Measurements from ENCODE around the gene TNNI3K.

Gene TNNI3K

GRCh38 chr1:74512170-74512915 lies 277.2 kb downstream of the TNNI3K start, which contains the start of gene LRRC53:
TSS of gene LRRC53 (minus strand) at chr1:74512611. CDS start at chr1:74483349, 29,262 bp downstream.
- peak; percentile 31 for ATAC-seq
- no peaks in the 10 kb centered on the region for H3K4me1 Mint-ChIP-seq

GRCh38 chr1:74513411-74514300 lies 278.5 kb downstream of the TNNI3K start:
- Mint-ChIP-seq H3K27me3 (no peaks in the 10 kb centered on the region), H3K9me3 (no peaks in the 10 kb centered on the region), H3K4me3 (no peak overlapping the region), H3K27ac (no peak overlapping the region), H3K4me1 (no peaks in the 10 kb centered on the region)
- no peak for DNase-seq
- ATAC-seq = no peak

More at GRCh38 chr1:74512170-74512915, 277.2 kb downstream of the TNNI3K start, which contains the start of gene LRRC53:
- DNase-seq = no peak
- no peaks in the 10 kb centered on the region for H3K9me3 Mint-ChIP-seq
- no peaks in the 10 kb centered on the region for H3K27me3 Mint-ChIP-seq
- H3K27ac Mint-ChIP-seq = no peak within 1 kb of the TSS
- H3K4me3 Mint-ChIP-seq = no peak within 1 kb of the TSS

- no peak for ATAC-seq
- no peak overlapping the region for H3K4me3 Mint-ChIP-seq
Observed at GRCh38 chr1:74517599-74518051, 282.4 kb downstream of the TNNI3K start.

GRCh38 chr1:74522148-74522547 lies 287.0 kb downstream of the TNNI3K start:
- Mint-ChIP-seq H3K4me1 (no peaks in the 10 kb centered on the region), H3K9me3 (no peaks in the 10 kb centered on the region), H3K27ac (no peak overlapping the region), H3K27me3 (peaks cover 3% of the 10 kb centered on the region), H3K4me3 (no peak overlapping the region)
- DNase-seq (no peak), ATAC-seq (no peak)

More at GRCh38 chr1:74517599-74518051, 282.4 kb downstream of the TNNI3K start:
- Mint-ChIP-seq H3K4me1 (no peaks in the 10 kb centered on the region), H3K27ac (no peak overlapping the region), H3K9me3 (no peaks in the 10 kb centered on the region), H3K27me3 (no peaks in the 10 kb centered on the region)
- DNase-seq = no peak

- Mint-ChIP-seq H3K9me3 (no peaks in the 10 kb centered on the region), H3K27me3 (peaks cover 17% of the 10 kb centered on the region), H3K4me1 (no peaks in the 10 kb centered on the region), H3K4me3 (no peak overlapping the region), H3K27ac (no peak overlapping the region)
- no peak for ATAC-seq
- DNase-seq = no peak
Observed at GRCh38 chr1:74523873-74524480, 288.8 kb downstream of the TNNI3K start.

GRCh38 chr1:74526708-74527107 lies 291.5 kb downstream of the TNNI3K start:
- H3K27ac Mint-ChIP-seq = no peak overlapping the region
- no peaks in the 10 kb centered on the region for H3K9me3 Mint-ChIP-seq
- peaks cover 17% of the 10 kb centered on the region for H3K27me3 Mint-ChIP-seq
- H3K4me1 Mint-ChIP-seq = no peaks in the 10 kb centered on the region
- no peak overlapping the region for H3K4me3 Mint-ChIP-seq
- ATAC-seq = no peak
- no peak for DNase-seq

GRCh38 chr1:74528123-74528522 lies 292.9 kb downstream of the TNNI3K start:
- DNase-seq (no peak), ATAC-seq (peak; percentile 54)
- Mint-ChIP-seq H3K27me3 (peaks cover 17% of the 10 kb centered on the region), H3K4me1 (no peaks in the 10 kb centered on the region), H3K27ac (no peak overlapping the region), H3K4me3 (no peak overlapping the region), H3K9me3 (no peaks in the 10 kb centered on the region)

GRCh38 chr1:74530892-74531291 lies 295.7 kb downstream of the TNNI3K start:
- Mint-ChIP-seq H3K27me3 (peaks cover 17% of the 10 kb centered on the region), H3K9me3 (no peaks in the 10 kb centered on the region), H3K27ac (no peak overlapping the region), H3K4me1 (no peaks in the 10 kb centered on the region), H3K4me3 (no peak overlapping the region)
- no peak for DNase-seq
- ATAC-seq = no peak

- Mint-ChIP-seq H3K4me1 (no peaks in the 10 kb centered on the region), H3K27me3 (peaks cover 17% of the 10 kb centered on the region), H3K27ac (no peak overlapping the region), H3K9me3 (no peaks in the 10 kb centered on the region), H3K4me3 (no peak overlapping the region)
- DNase-seq (no peak), ATAC-seq (no peak)
Observed at GRCh38 chr1:74531796-74532195, 296.6 kb downstream of the TNNI3K start.

- no peaks in the 10 kb centered on the region for H3K9me3 Mint-ChIP-seq
- DNase-seq = no peak
- H3K27ac Mint-ChIP-seq = no peak overlapping the region
- H3K4me3 Mint-ChIP-seq = no peak overlapping the region
- H3K27me3 Mint-ChIP-seq = no peaks in the 10 kb centered on the region
- H3K4me1 Mint-ChIP-seq = no peaks in the 10 kb centered on the region
- no peak for ATAC-seq
Observed at GRCh38 chr1:74534241-74534640, 299.1 kb downstream of the TNNI3K start.

- no peak overlapping the region for H3K4me3 Mint-ChIP-seq
- H3K27me3 Mint-ChIP-seq = peaks cover 8% of the 10 kb centered on the region
- no peak for DNase-seq
- H3K4me1 Mint-ChIP-seq = no peaks in the 10 kb centered on the region
- no peak for ATAC-seq
- H3K9me3 Mint-ChIP-seq = no peaks in the 10 kb centered on the region
- no peak overlapping the region for H3K27ac Mint-ChIP-seq
Observed at GRCh38 chr1:74545821-74546220, 310.6 kb downstream of the TNNI3K start.

GRCh38 chr1:74548961-74549750 lies 314.0 kb downstream of the TNNI3K start:
- peaks cover 8% of the 10 kb centered on the region for H3K27me3 Mint-ChIP-seq
- no peaks in the 10 kb centered on the region for H3K9me3 Mint-ChIP-seq
- DNase-seq (no peak), ATAC-seq (no peak)
- no peak overlapping the region for H3K27ac Mint-ChIP-seq
- H3K4me1 Mint-ChIP-seq = no peaks in the 10 kb centered on the region
- no peak overlapping the region for H3K4me3 Mint-ChIP-seq

GRCh38 chr1:74549932-74550331 lies 314.7 kb downstream of the TNNI3K start:
- no peak overlapping the region for H3K4me3 Mint-ChIP-seq
- no peak overlapping the region for H3K27ac Mint-ChIP-seq
- DNase-seq = no peak
- ATAC-seq = no peak
- H3K9me3 Mint-ChIP-seq = no peaks in the 10 kb centered on the region
- H3K4me1 Mint-ChIP-seq = no peaks in the 10 kb centered on the region
- peaks cover 8% of the 10 kb centered on the region for H3K27me3 Mint-ChIP-seq

GRCh38 chr1:74570797-74571492 lies 335.8 kb downstream of the TNNI3K start:
- no peaks in the 10 kb centered on the region for H3K4me1 Mint-ChIP-seq
- ATAC-seq = no peak
- H3K27me3 Mint-ChIP-seq = no peaks in the 10 kb centered on the region
- no peaks in the 10 kb centered on the region for H3K9me3 Mint-ChIP-seq
- H3K27ac Mint-ChIP-seq = no peak overlapping the region
- DNase-seq = no peak
- no peak overlapping the region for H3K4me3 Mint-ChIP-seq

- Mint-ChIP-seq H3K9me3 (no peaks in the 10 kb centered on the region), H3K27ac (no peak overlapping the region), H3K4me3 (no peak overlapping the region), H3K27me3 (no peaks in the 10 kb centered on the region), H3K4me1 (no peaks in the 10 kb centered on the region)
- no peak for DNase-seq
- ATAC-seq = no peak
Observed at GRCh38 chr1:74571493-74571800, 336.3 kb downstream of the TNNI3K start.

Measured in stimulated activated naive CD8-positive, alpha-beta T cell treated with anti-CD3 and anti-CD28 coated beads, Interleukin-15, amount 100 ng/mL, for 72 hours (primary cell).